HG02970 (cell line): ENCODE data around the gene METTL26.

Experiments
- ATAC-seq: cut with Tn5 transposase; IDR thresholded peaks from one replicate; pipeline ENCODE4 v1.9.1; 2021; ENCODE audit warnings: mild to moderate bottlenecking, moderate library complexity, moderate number of reproducible peaks; ENCODE audit not compliant: unreplicated experiment, low FRiP score

Gene METTL26

DNA sequence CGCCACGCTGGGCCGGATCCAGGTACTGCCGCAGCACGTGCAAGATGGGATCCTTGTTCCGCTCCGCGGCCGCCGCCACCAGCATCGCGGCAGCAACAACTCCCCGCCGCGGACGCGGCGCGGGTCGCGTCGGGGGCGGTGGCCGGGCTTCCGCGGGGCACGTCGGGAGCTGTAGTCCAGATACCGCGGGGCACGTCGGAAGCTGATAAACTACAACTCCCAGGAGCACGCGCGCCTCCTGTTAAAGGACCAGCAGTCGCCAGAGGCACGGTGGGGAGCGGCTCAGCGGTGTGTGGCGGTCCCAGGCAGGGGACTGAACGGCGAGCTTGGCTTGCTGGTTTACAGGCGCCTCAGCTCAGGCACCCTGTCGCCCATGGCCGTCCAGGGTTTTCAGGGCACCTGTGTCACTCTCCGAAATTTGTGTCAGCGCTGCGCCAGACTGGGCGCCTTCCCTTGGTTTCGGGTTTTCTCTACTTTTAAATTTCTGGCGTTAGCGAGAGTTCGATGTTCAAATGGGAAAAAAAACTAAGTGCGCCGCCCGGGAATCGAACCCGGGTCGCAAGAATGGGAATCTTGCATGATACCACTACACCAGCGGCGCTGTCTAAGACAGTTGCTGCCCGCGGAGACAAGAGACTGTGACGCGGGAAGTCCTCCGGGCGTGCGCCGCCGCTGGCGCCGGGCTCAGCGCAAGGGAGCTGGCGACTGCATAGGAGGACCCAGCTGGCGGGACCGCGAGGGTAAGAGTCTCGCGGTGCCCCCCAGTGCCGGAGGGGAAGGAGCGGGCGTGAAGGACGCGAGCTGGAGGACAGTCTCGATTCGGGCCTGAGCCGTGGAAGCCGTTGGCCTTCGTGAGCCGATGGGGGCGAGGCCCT is at the start of gene METTL26:
METTL26 (minus strand) TSS at position 100 of the 875 bp plus-strand sequence; CDS start at position 85, 15 bp downstream.
- peak; percentile 64 for ATAC-seq

DNA sequence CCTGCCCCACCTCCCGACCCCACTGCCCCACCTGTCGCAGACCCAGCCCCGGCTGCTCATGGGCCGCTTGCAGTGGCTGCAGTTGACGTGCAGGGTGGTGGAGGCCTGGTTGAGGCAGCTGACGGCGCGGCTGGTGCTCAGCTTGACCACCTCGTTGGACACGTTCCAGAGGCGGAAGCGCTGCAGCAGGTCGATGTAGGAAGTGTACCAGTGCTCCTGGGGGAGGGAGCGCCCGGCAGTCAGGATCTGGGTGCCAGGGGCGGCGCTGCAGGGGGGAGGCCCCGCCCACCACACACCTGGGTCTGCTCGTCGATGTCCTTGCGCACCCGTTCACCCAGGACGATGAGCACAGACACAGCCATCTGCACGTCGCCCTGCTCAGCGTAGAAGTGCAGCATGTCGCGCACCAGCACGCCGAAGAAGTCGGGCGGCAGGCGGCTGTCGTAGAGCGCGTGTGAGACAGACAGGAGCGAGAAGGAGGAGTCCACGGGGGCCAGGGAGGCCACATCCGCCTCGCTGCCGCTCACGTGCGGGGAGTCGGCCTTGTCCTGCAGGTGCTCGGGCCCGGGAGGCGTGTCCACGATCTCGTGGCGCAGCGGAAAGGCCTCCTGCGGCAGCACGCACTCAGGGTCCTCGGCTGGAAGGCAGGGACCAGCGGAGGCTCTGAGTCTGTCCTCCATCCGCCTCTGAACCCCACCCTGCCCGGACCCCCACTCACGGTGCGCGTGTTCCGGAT is 49.0 kb upstream of the METTL26 start:
- ATAC-seq = no peak

DNA sequence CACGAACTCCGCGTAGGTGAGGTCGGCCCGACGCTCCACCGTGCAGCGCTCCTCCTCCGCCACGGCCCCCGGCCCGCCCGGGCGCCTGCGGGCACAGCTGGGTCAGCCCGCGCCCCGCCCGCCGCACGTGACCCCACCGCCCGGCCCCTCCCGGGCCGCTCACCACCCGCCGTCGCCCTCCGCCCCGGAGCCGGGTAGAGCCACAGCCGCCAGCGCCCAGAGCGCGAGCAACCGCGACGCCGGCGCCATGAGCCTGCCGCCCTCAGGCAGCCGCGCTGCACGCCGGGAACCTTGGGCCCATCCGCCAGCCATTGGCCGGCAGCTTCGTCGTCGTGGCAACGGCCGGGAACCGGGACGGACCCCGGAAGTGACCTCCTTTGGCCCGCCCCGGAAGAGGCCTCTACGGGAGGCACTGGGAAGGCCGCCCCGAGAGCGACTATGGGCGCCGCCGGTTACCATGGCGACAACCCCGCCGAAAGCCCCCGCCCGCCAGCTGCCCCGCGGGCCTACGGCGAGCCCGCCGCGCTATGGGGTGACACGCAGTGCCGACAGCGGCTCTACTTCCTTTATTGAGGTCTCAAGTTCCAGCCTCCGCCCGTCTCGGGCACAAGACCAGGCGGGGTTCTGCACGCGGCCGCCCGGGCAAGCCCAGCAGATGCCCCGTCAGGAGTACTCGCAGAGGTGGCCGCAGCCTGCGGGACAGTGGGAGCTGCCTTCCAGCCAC is 48.1 kb upstream of the METTL26 start, which contains the start of gene JMJD8:
JMJD8 (minus strand) TSS at position 264 of the 724 bp plus-strand sequence; CDS start at position 249, 15 bp downstream.
- peak; percentile 67 for ATAC-seq

DNA sequence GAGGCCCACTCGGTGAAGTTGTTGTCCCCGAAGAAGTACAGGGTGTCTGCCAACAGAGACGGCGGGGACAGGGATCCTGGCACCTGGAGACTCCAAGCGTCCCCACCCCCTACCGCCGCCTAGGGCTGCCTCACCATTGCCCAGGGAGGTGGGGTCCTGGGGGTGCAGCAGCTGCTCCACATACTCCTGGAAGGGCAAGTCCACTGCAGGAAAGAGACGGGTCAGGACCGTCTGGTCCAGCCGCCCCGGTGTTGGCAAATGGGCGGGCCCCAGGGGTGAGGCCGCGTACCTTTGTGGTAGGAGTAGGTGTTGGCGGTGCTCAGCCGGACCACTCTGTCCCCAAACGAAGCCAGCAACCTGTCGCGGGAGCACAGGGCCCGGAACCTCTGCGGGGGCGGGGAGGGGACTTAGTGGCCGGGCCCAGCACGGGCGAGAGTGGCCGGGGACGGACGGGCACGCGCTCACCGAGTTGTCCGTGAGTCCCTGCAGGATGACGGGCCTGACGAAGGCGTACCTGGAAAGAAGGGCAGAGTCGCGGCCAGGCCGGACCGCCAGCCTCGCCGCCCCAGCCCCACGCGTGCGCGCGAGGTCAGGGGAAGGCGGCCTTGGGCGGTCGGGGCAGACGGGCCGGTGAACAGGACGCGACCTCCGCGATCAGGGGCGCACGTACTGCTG is 47.4 kb upstream of the METTL26 start:
- ATAC-seq = no peak

DNA sequence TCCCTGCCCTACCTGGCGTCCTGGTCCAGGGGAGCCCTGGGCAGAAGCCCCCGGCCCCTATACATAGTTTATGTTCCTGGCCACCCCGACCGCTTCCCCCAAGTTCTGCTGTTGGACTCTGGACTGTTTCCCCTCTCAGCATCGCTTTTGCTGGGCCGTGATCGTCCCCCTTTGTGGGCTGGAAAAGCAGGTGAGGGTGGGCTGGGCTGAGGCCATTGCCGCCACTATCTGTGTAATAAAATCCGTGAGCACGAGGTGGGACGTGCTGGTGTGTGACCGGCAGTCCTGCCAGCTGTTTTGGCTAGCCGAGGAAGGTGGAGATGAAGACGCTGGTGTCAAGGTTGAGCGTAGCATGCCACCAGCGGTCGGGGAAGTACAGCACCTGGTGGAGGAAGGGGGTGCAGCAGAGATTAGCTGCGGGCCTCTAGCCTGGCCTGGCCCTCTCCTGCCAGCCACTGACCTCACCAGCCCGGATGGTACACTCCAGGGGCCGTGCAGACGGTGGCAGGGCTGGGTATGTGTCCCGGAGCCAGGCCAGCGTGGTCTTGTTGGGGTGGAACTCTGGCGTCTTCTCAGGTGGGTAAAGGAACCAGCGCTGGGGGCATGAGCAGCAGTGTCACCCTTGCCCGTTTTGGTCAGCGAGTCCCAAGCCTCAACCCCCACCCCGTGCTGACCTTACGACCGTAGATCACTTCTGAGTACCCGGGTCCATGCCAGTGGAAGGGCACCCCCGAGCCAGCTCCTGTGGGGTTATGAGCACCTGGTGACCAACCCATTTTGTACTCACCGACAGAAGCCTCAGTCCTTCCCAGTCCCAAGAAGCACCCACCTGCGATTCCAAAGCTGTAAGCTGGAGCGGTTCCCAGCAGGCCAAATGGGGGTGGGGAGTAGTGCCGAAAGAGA is 46.6 kb upstream of the METTL26 start:
- no peak for ATAC-seq

DNA sequence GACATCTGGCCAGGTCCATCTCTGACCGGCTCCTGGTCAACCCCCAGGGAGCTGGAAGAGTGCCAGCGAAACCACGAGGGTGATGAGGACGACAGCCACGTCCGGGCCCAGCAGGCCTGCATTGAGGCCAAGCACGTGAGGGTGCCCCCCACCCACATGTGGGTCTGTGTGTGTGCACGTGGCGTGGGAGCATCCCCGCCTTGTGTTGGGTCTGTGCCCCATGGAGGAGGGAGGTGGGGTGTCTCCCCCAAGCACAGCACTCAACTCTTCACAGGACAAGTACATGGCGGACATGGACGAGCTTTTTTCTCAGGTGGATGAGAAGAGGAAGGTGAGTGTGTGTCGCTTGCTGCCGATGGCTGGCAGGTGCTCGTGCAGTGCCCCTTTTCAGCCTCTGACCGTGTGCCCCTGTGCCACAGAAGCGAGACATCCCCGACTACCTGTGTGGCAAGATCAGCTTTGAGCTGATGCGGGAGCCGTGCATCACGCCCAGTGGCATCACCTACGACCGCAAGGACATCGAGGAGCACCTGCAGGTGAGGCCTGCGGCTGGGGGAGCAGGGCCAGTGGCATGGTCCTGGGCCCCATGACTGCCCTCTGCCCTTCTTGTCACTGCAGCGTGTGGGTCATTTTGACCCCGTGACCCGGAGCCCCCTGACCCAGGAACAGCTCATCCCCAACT is 45.8 kb upstream of the METTL26 start:
- no peak for ATAC-seq

DNA sequence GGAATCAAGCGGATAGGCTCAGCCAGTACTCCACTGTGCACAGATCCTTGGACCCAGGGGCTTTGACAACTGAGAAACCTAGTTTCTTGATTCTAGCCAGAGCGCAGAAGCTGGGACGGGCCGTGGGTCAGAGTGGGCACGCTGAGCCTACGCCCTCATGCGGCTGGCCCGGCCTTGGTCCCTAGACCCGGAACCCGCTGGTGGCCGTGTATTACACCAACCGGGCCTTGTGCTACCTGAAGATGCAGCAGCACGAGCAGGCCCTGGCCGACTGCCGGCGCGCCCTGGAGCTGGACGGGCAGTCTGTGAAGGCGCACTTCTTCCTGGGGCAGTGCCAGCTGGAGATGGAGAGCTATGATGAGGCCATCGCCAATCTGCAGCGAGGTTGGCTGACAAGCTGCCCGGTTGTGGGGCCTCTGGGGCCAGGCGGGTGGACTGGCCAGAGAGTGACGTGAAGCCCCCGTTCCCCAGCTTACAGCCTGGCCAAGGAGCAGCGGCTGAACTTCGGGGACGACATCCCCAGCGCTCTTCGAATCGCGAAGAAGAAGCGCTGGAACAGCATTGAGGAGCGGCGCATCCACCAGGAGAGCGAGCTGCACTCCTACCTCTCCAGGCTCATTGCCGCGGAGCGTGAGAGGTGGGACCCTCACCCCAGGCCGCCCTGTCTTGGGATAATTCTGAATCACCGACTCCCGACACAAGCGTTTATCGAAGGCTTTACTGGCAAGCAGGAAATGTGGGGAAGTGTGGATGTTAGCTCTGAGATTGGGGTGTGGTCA is 45.1 kb upstream of the METTL26 start:
- ATAC-seq = no peak

DNA sequence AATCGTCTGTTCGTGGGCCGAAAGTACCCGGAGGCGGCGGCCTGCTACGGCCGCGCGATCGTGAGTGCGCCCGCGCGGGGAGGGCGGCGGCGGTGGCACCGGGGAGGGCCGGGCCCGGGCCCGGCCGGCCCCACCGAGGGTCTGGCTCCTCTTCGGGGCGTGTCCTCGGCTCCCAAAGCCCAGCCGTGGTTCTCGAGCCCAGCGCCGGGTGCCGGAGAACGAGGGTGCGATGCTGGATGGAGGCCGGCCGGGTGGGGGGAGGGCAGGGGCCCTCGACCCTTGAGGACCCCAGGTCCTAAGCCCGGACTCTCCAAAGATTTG is 44.5 kb upstream of the METTL26 start:
- no peak for ATAC-seq

DNA sequence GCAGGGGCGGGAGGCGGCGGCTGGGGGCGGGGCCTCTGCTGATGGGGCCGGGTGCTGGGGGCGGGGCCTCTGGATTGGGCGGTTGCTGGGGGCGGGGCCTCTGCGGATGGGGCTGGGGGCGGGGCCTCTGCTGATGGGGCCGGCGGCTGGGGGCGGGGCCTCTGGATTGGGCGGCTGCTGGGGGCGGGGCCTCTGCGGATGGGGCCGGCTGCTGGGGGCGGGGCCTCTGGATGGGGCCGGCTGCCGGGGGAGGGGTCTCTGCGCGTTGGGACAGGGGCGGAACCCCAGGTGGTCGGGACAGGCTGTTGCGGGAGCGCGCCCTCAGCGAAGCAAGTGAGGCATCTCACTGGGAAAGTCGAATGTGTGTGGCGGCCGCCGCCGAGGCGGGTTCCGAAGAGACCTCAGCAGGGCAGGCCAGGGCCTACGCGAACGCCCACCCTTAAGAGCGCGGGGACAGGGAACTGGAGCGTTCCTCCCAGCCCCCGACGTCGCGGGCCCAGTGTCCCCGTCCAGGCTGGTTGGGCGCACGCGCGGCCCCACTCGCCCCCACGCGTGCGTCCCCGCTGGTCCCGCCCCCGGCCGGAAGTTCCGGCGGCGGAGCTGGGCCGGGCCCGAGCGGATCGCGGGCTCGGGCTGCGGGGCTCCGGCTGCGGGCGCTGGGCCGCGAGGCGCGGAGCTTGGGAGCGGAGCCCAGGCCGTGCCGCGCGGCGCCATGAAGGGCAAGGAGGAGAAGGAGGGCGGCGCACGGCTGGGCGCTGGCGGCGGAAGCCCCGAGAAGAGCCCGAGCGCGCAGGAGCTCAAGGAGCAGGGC is 43.9 kb upstream of the METTL26 start, which contains the start of gene STUB1:
STUB1 (plus strand) TSS at position 597 of the 811 bp plus-strand sequence; CDS start at position 713, 116 bp downstream.
- no peak for ATAC-seq

DNA sequence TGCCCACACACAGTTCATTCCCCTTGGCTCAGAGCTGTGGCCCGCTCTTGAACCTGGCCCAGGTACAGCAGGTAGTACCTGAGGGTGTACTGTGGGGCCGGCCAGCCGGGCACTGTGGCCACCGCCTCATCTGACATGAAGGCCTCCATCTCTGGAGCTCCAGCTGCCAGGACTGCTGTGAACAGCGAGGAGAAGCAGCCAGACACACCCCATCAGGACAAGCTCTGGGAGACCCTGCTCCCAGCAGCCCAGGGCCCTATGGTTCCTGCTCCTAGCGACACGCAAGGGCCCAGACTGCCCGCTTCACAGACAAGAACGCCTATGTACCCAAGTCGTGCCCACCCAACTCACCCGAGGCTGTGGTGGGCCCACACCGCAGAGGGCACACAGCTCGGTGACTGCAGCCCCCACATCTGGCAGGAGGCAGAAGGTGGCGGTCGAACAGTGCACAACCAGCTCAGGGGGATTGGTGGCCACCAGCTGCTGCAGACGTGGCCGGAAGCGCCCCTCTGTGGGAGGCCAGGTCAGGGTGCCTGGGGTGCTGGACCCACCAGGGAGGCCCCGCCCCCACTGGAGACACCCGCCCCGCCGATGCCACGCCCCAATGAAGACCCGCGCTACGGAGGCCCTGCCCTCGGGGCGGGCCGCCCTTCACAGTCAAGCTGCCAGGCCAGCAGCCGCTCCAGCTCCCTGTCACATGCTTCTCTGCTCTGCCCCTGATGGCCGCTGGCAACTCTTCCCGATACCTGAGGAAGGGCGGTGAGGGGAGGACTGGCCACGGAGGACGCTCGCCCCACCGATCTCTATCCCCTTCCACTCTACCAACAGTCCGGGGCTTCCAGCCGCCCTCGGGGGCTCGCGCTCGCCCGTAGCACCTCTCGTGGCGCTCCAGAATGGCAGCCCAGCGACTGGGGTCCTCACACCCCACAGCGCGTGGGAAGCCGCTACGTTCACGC is 43.0 kb upstream of the METTL26 start:
- ATAC-seq = no peak

DNA sequence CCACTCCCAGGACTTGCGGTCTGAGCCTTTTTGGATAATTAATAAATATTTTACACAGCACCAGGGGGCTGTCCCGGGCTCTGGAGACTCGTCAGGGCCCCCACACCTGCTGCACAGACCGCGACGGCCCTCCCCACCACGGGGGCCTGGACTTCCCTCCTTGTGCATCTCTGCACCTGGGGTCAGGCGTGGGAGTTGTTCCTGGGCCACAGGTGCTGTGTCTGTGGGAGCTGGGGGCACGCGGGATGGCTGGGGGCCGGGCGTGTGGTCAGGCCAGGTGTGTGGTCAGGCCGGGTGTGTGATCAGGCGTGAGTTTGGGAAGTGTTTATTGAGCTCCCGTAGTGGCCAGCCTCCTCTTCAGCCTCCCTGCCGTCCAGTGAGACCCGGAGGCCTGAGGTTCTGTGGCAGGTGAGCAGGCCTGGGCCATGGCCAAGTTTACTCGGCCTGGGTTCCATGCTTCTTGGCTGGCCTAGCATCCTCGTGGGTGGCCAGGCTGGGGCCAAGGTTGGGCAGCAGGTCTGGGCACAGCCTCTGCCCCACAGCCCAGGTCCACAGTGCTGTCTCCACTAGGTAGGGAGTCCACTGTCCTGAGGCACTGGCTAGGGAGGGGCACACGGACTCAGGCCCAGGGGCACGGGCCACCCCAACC is 42.2 kb upstream of the METTL26 start:
- ATAC-seq = no peak

DNA sequence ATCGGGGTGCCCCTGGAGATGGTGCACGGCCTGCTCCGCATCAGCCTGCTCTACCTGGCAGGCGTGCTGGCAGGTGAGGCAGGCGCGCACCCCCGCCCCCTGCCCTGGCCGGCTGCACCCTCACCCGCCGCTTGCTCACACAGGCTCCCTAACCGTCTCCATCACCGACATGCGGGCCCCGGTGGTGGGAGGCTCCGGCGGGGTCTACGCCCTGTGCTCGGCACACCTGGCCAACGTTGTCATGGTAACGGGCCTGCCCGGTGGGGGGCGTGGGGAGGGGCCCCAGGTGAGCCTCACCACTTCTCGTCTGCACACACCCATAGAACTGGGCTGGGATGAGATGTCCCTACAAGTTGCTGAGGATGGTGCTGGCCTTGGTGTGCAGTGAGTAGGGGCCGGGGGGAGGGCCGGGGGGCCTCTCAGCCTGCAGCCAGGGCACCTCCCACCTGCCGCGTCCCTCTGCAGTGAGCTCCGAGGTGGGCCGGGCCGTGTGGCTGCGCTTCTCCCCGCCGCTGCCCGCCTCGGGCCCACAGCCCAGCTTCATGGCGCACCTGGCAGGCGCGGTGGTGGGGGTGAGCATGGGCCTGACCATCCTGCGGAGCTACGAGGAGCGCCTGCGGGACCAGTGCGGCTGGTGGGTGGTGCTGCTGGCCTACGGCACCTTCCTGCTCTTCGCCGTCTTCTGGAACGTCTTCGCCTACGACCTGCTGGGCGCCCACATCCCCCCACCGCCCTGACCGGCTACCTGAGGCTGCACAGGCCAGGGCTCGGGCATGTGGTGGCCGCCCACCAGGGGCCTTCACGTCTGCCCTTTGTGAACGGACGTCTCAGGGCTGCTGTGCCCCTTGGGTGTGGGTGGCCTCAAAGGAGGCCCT is 41.4 kb upstream of the METTL26 start:
- no peak for ATAC-seq

DNA sequence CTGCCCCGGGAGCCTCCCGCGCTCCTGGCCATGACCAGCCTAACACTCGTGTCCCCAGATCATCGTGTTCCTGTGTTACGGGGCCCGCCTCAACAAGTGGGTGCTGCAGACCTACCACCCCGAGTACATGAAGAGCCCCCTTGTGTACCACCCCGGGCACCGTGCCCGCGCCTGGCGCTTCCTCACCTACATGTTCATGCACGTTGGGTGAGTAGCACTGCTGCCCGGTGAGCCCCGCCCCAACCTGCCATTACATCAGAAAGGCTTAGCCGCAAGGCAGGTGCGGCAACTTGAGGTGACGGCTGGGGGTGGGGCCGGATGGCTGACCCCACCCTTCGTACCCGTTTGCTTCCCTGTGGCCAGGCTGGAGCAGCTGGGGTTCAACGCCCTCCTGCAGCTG is 40.8 kb upstream of the METTL26 start:
- ATAC-seq = no peak

DNA sequence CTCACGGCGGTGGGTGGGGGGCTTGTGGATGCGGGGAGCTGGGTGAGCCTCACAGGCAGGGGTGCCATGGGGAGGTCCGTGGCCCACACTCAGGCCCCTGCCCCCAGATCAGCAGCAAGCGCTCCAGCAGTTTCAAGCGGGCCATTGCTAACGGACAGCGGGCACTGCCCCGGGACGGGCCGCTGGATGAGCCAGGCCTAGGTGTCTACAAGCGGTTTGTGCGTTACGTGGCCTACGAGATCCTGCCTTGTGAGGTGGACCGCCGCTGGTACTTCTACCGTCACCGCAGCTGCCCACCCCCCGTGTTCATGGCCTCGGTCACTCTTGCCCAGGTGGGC is 40.4 kb upstream of the METTL26 start:
- no peak for ATAC-seq
